OCI-LY3 (cell line): ENCODE results near the gene CTDP1.

Source experiments
- CTCF ChIP-seq: fragments of 200-600, 300-600 bp; sonication (generic); IDR thresholded peaks from 2 replicates; pipeline ENCODE4 v1.5.1; 2014; ENCODE audit warnings: antibody characterized with exemption, low read length, low read depth
- EZH2phosphoT487 ChIP-seq: fragments of 200-600 bp; shearing (Covaris generic); IDR thresholded peaks from 2 replicates; pipeline ENCODE4 v1.6.1; 2018; ENCODE audit warnings: antibody characterized with exemption, mixed run types, low read depth

GRCh38 chr18:79639072-79639829, 40.4 kb upstream of the CTDP1 start:
- TF ChIP-seq CTCF (peak; percentile 62), EZH2phosphoT487 (no peak)
